Activated CD8-positive, alpha-beta T cell treated with anti-CD3 and anti-CD28 coated beads for 36 hours (primary cell): Measurements from ENCODE around the gene FAF2. TPM values are rescaled to one million over a fixed set of nuclear protein-coding genes. Genes with fewer than 3 reads are reported as not detected.

Source experiments
- ATAC-seq: fragments of 200-7000 bp; cut with Tn5 transposase; one replicate; pipeline ENCODE4 v1.10.0; 2021; ENCODE audit warnings: mild to moderate bottlenecking, moderate library complexity
- CTCF ChIA-PET: fragments of 350-600 bp; sonication (Branson Sonifier 250); formaldehyde crosslinking; loops from one replicate; lab custom pipeline; 2021; ENCODE audit warnings: antibody characterized with exemption; lab: Charles Lee
- POLR2A ChIA-PET: fragments of 350-600 bp; sonication (Branson Sonifier 250); formaldehyde crosslinking; loops from one replicate; lab custom pipeline; 2021; ENCODE audit warnings: antibody characterized with exemption; lab: Charles Lee
- DNase-seq: peaks from one replicate; pipeline ENCODE4 v3.0.0-alpha.2; 2020
- H3K27ac Mint-ChIP-seq: one replicate; pipeline ENCODE4 v1.8.0; 2021; ENCODE audit warnings: mild to moderate bottlenecking, mixed read lengths
- H3K27me3 Mint-ChIP-seq: one replicate; pipeline ENCODE4 v1.8.0; 2021; ENCODE audit warnings: mixed read lengths
- H3K36me3 Mint-ChIP-seq: one replicate; pipeline ENCODE4 v1.8.0; 2021; ENCODE audit warnings: low read depth, mixed read lengths
- H3K4me1 Mint-ChIP-seq: one replicate; pipeline ENCODE4 v1.8.0; 2021; ENCODE audit warnings: low read depth, mixed read lengths
- H3K4me3 Mint-ChIP-seq: one replicate; pipeline ENCODE4 v1.8.0; 2021; ENCODE audit warnings: mild to moderate bottlenecking, moderate library complexity, mixed read lengths
- H3K9me3 Mint-ChIP-seq: one replicate; pipeline ENCODE4 v1.8.0; 2021; ENCODE audit warnings: mixed read lengths
- intact Hi-C: fragments of 100-400 bp; cut with micrococcal nuclease; formaldehyde crosslinking; loops from one replicate; pipeline ENCODE4 v1.10.0; 2022
- total RNA-seq, 2 experiments: library from RNA; stranded (reverse); gene quantifications; one replicate each; pipeline ENCODE4 v1.2.3, GENCODE V29; 2021
- TF ChIP-seq, protein P1 (sequence below): fragments of 200-600 bp; IDR thresholded peaks from one replicate; pipeline ENCODE4 v1.8.0; 2022; ENCODE audit warnings: antibody characterized with exemption, mild to moderate bottlenecking

Gene FAF2
- total RNA-seq, 2 experiments from 2014 or later, result 32.6 to 33.0 TPM

- H3K9me3 Mint-ChIP-seq, result no peaks in the 10 kb centered on the region
- H3K4me3 Mint-ChIP-seq, result peak overlapping the region; percentile 31
- H3K4me1 Mint-ChIP-seq, result peaks cover 24% of the 10 kb centered on the region
- CTCF ChIA-PET, result interaction anchor here (1.6 to 4.0 kb wide), 2 partner anchors 7 to 30 kb away, joined by 8 to 21 read pairs; partner anchors contain the start of gene CLTB
- intact Hi-C loops, result no loop called here
- TF ChIP-seq, protein P1, sequence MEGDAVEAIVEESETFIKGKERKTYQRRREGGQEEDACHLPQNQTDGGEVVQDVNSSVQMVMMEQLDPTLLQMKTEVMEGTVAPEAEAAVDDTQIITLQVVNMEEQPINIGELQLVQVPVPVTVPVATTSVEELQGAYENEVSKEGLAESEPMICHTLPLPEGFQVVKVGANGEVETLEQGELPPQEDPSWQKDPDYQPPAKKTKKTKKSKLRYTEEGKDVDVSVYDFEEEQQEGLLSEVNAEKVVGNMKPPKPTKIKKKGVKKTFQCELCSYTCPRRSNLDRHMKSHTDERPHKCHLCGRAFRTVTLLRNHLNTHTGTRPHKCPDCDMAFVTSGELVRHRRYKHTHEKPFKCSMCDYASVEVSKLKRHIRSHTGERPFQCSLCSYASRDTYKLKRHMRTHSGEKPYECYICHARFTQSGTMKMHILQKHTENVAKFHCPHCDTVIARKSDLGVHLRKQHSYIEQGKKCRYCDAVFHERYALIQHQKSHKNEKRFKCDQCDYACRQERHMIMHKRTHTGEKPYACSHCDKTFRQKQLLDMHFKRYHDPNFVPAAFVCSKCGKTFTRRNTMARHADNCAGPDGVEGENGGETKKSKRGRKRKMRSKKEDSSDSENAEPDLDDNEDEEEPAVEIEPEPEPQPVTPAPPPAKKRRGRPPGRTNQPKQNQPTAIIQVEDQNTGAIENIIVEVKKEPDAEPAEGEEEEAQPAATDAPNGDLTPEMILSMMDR, result no peak
- no peak overlapping the region for H3K27ac Mint-ChIP-seq
- H3K36me3 Mint-ChIP-seq, result peaks cover 6% of the 10 kb centered on the region
- POLR2A ChIA-PET, result interaction anchor here (0.8 to 1.0 kb wide), 2 partner anchors 9 to 117 kb away, joined by 3 read pairs; no protein-coding TSS in a partner anchor
- ATAC-seq, result no peak
- no peak for DNase-seq
- H3K27me3 Mint-ChIP-seq, result no peaks in the 10 kb centered on the region
Measured at GRCh38 chr5:176446028-176446665, 2.0 kb upstream of the FAF2 start.

DNA sequence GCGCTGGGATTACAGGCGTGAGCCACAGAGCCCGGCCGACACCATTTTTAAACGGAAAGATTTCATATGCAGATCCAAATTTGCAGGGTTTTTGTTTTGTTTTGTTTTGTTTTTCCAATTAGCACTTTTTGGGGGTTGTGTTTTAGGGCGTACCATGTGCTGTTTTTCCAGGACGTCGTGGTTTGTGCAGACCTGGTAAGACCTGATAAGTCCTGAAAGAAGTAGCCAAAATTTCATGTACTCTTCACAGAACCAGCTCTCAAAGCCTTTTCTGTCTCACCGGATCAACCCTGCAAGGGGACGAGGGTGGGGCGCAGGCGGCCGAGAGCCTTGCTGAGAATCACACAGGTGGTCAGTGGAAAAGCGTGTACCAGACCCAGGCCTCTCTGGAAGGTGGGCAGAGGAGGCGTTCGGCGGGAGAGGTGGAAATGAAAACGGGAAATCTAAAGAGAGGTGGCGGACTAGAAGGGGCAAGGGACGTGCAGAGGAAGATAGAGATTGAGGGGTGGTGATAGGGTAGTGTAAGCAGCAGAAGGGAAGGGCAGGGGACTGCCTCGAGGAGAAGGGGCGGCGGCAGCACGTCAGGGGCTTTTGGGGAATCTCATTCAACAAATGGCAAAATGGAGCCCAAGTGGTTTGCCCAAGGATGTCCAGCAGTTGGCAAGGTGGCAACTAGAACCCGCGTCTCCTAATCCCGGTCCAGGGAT is 1.1 kb upstream of the FAF2 start:
- H3K27ac Mint-ChIP-seq, result peak overlapping the region; percentile 99
- H3K36me3 Mint-ChIP-seq, result peaks cover 6% of the 10 kb centered on the region
- DNase-seq, result peak; percentile 32
- H3K9me3 Mint-ChIP-seq, result no peaks in the 10 kb centered on the region
- no peak for ATAC-seq
- TF ChIP-seq, protein P1, result no peak
- ChIA-PET POLR2A (interaction anchor here (0.7 to 2.0 kb wide), 10 partner anchors 10 to 200 kb away, joined by 3 to 13 read pairs (median 4); no protein-coding TSS in a partner anchor), CTCF (interaction anchor here (0.6 to 4.0 kb wide), 25 partner anchors 8 to 562 kb away, joined by 3 to 21 read pairs (median 5); partner anchors contain the start of genes CDHR2, CLTB and RNF44)
- peaks cover 24% of the 10 kb centered on the region for H3K4me1 Mint-ChIP-seq
- H3K4me3 Mint-ChIP-seq, result peak overlapping the region; percentile 94
- no peaks in the 10 kb centered on the region for H3K27me3 Mint-ChIP-seq
- intact Hi-C loops, result loop anchor here (1.0 kb wide), 1 partner anchor 90 kb away; the partner anchor contains the start of gene RNF44

DNA sequence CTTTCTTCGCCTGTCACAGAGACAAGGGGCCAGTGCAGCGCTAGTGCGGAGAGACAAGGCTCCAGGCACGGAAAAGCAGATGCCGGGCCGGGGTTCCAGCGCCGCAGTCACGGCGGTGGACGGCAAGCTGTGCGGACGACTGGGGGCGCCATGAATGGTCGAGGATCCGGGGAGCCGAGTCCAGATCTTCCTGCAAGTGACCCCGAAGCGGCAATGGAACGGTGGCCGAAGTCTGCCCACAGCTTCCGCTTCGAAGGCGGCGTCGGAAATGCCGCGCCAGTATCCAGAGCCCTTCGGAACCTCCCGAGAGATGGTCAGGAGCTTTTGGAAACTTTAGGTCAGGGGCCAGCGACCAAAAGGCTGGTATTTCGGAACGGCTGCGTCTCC is 601 bp upstream of the FAF2 start:
- CTCF ChIA-PET, result interaction anchor here (0.6 to 4.0 kb wide), 25 partner anchors 9 to 561 kb away, joined by 3 to 21 read pairs (median 5); partner anchors contain the start of genes CDHR2, CLTB and RNF44
- Mint-ChIP-seq H3K9me3 (no peaks in the 10 kb centered on the region), H3K27ac (peak overlapping the region; percentile 99), H3K27me3 (no peaks in the 10 kb centered on the region), H3K4me3 (peak overlapping the region; percentile 94), H3K4me1 (peaks cover 28% of the 10 kb centered on the region), H3K36me3 (peaks cover 10% of the 10 kb centered on the region)
- DNase-seq (no peak), ATAC-seq (peak; percentile 1)
- intact Hi-C loops, result loop anchor here (1.0 kb wide), 1 partner anchor 90 kb away; the partner anchor contains the start of gene RNF44
- TF ChIP-seq, protein P1, result no peak
- POLR2A ChIA-PET, result interaction anchor here (0.7 to 2.0 kb wide), 14 partner anchors 10 to 199 kb away, joined by 3 to 13 read pairs (median 4); partner anchors contain the start of gene KIAA1191

DNA sequence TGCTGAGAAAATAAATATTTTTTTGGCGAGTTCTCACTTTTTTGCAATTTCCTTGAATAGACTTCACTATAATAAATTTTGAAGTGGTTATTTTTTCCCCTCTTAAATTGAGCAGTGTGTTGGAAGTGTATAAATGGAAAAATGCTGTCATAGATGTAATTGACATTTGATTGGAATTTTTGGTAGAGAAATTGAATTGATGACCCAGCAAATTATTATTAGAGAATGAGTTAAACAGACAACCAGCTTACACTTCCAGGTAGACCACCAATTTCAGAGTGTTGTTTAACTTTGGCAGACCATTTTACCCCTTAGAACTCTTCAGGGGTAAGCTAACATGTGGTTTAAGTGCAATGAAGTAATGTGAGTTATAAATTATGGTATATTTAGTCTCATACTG is 1.9 kb downstream of the FAF2 start:
- Mint-ChIP-seq H3K27me3 (no peaks in the 10 kb centered on the region), H3K36me3 (peaks cover 22% of the 10 kb centered on the region), H3K4me1 (peaks cover 36% of the 10 kb centered on the region), H3K9me3 (no peaks in the 10 kb centered on the region), H3K27ac (no peak overlapping the region), H3K4me3 (peak overlapping the region; percentile 13)
- TF ChIP-seq, protein P1, result no peak
- ATAC-seq (no peak), DNase-seq (no peak)
- ChIA-PET CTCF (interaction anchor here (1.1 to 1.7 kb wide), 2 partner anchors 8 to 24 kb away, joined by 3 read pairs; no protein-coding TSS in a partner anchor), POLR2A (interaction anchor here (0.7 to 1.0 kb wide), 2 partner anchors 34 to 79 kb away, joined by 3 to 4 read pairs; partner anchors contain the start of gene CLTB)
- intact Hi-C loops, result no loop called here
